ENCODE measurements around the gene LIN7A. TPM values are rescaled to one million over a fixed set of nuclear protein-coding genes. Genes with fewer than 3 reads are reported as not detected.

LIN7A gene
- total RNA-seq, 2 experiments from 2014 or later, result 0.63 TPM; not detected in 1

- H3K4me3 Mint-ChIP-seq, result no peak overlapping the region
- DNase-seq (no peak), ATAC-seq (no peak)
- no peak overlapping the region for H3K27ac Mint-ChIP-seq
- H3K27me3 Mint-ChIP-seq, result peaks cover 25% of the 10 kb centered on the region
- peaks cover 2% of the 10 kb centered on the region for H3K4me1 Mint-ChIP-seq
- no peaks in the 10 kb centered on the region for H3K9me3 Mint-ChIP-seq (ENCODE audit: low read depth)
- CTCF ChIA-PET, result no interaction called here
- no peaks in the 10 kb centered on the region for H3K36me3 Mint-ChIP-seq
These were observed 1.7 kb upstream of the LIN7A start for GRCh38 chr12:80939231-80939950.

- H3K27me3 Mint-ChIP-seq, result peaks cover 25% of the 10 kb centered on the region
- H3K4me1 Mint-ChIP-seq, result peaks cover 2% of the 10 kb centered on the region
- ATAC-seq, result no peak
These were observed 663 bp upstream of the LIN7A start for GRCh38 chr12:80938397-80938796.

GRCh38 chr12:80936642-80937390 lies 918 bp downstream of the LIN7A start:
- no peak for DNase-seq
- H3K4me3 Mint-ChIP-seq, result no peak overlapping the region
- ATAC-seq, result no peak
- CTCF ChIA-PET, result no interaction called here
- no peak overlapping the region for H3K27ac Mint-ChIP-seq
- no peaks in the 10 kb centered on the region for H3K9me3 Mint-ChIP-seq (ENCODE audit: low read depth)
- H3K4me1 Mint-ChIP-seq, result peaks cover 2% of the 10 kb centered on the region
- H3K27me3 Mint-ChIP-seq, result peaks cover 25% of the 10 kb centered on the region
- no peaks in the 10 kb centered on the region for H3K36me3 Mint-ChIP-seq

More at GRCh38 chr12:80938397-80938796, 663 bp upstream of the LIN7A start:
- CTCF ChIA-PET, result no interaction called here
- H3K4me3 Mint-ChIP-seq, result no peak overlapping the region
- no peak overlapping the region for H3K27ac Mint-ChIP-seq
- DNase-seq, result no peak
- H3K36me3 Mint-ChIP-seq, result no peaks in the 10 kb centered on the region
- H3K9me3 Mint-ChIP-seq (ENCODE audit: low read depth), result no peaks in the 10 kb centered on the region

GRCh38 chr12:80936353-80936641 lies 1.4 kb downstream of the LIN7A start:
- no peaks in the 10 kb centered on the region for H3K36me3 Mint-ChIP-seq
- no peak overlapping the region for H3K4me3 Mint-ChIP-seq
- H3K9me3 Mint-ChIP-seq (ENCODE audit: low read depth), result no peaks in the 10 kb centered on the region
- peaks cover 25% of the 10 kb centered on the region for H3K27me3 Mint-ChIP-seq
- no peak overlapping the region for H3K27ac Mint-ChIP-seq
- H3K4me1 Mint-ChIP-seq, result peaks cover 2% of the 10 kb centered on the region
- CTCF ChIA-PET, result no interaction called here
- DNase-seq (no peak), ATAC-seq (no peak)

- CTCF ChIA-PET, result no interaction called here
- ATAC-seq (no peak), DNase-seq (no peak)
- Mint-ChIP-seq H3K36me3 (no peaks in the 10 kb centered on the region), H3K27ac (no peak overlapping the region), H3K4me1 (peaks cover 2% of the 10 kb centered on the region), H3K27me3 (peaks cover 25% of the 10 kb centered on the region), H3K4me3 (no peak overlapping the region), H3K9me3 (ENCODE audit: low read depth) (no peaks in the 10 kb centered on the region)
These were observed 2.6 kb downstream of the LIN7A start for GRCh38 chr12:80935111-80935510.

GRCh38 chr12:80925983-80926382 lies 11.8 kb downstream of the LIN7A start:
- H3K9me3 Mint-ChIP-seq (ENCODE audit: low read depth), result no peaks in the 10 kb centered on the region
- CTCF ChIA-PET, result no interaction called here
- H3K4me1 Mint-ChIP-seq, result no peaks in the 10 kb centered on the region
- no peaks in the 10 kb centered on the region for H3K27me3 Mint-ChIP-seq
- no peaks in the 10 kb centered on the region for H3K36me3 Mint-ChIP-seq
- H3K27ac Mint-ChIP-seq, result no peak overlapping the region
- no peak overlapping the region for H3K4me3 Mint-ChIP-seq
- ATAC-seq, result no peak
- no peak for DNase-seq

- ATAC-seq (no peak), DNase-seq (no peak)
- Mint-ChIP-seq H3K27ac (no peak overlapping the region), H3K9me3 (ENCODE audit: low read depth) (no peaks in the 10 kb centered on the region), H3K4me3 (no peak overlapping the region), H3K36me3 (no peaks in the 10 kb centered on the region), H3K27me3 (no peaks in the 10 kb centered on the region), H3K4me1 (no peaks in the 10 kb centered on the region)
- CTCF ChIA-PET, result no interaction called here
These were observed 12.5 kb downstream of the LIN7A start for GRCh38 chr12:80925237-80925636.

GRCh38 chr12:80924437-80924836 lies 13.3 kb downstream of the LIN7A start:
- CTCF ChIA-PET, result no interaction called here
- no peaks in the 10 kb centered on the region for H3K27me3 Mint-ChIP-seq
- H3K9me3 Mint-ChIP-seq (ENCODE audit: low read depth), result no peaks in the 10 kb centered on the region
- H3K27ac Mint-ChIP-seq, result no peak overlapping the region
- H3K36me3 Mint-ChIP-seq, result no peaks in the 10 kb centered on the region
- ATAC-seq (no peak), DNase-seq (no peak)
- H3K4me1 Mint-ChIP-seq, result no peaks in the 10 kb centered on the region
- no peak overlapping the region for H3K4me3 Mint-ChIP-seq

GRCh38 chr12:80920006-80920405 lies 17.7 kb downstream of the LIN7A start:
- H3K4me1 Mint-ChIP-seq, result no peaks in the 10 kb centered on the region
- H3K27me3 Mint-ChIP-seq, result no peaks in the 10 kb centered on the region
- CTCF ChIA-PET, result no interaction called here
- H3K4me3 Mint-ChIP-seq, result no peak overlapping the region
- no peak overlapping the region for H3K27ac Mint-ChIP-seq
- peaks cover 2% of the 10 kb centered on the region for H3K9me3 Mint-ChIP-seq (ENCODE audit: low read depth)
- no peaks in the 10 kb centered on the region for H3K36me3 Mint-ChIP-seq
- no peak for DNase-seq
- ATAC-seq, result no peak

- H3K4me3 Mint-ChIP-seq, result no peak overlapping the region
- no peak for DNase-seq
These were observed 20.1 kb downstream of the LIN7A start for GRCh38 chr12:80917651-80918050.

GRCh38 chr12:80912901-80913770 lies 24.6 kb downstream of the LIN7A start:
- no peaks in the 10 kb centered on the region for H3K4me1 Mint-ChIP-seq
- ATAC-seq, result no peak
- H3K27me3 Mint-ChIP-seq, result no peaks in the 10 kb centered on the region
- no peak for DNase-seq
- no peak overlapping the region for H3K4me3 Mint-ChIP-seq
- no peak overlapping the region for H3K27ac Mint-ChIP-seq
- H3K36me3 Mint-ChIP-seq, result no peaks in the 10 kb centered on the region
- CTCF ChIA-PET, result no interaction called here
- peaks cover 7% of the 10 kb centered on the region for H3K9me3 Mint-ChIP-seq (ENCODE audit: low read depth)

More at GRCh38 chr12:80917651-80918050, 20.1 kb downstream of the LIN7A start:
- Mint-ChIP-seq H3K27ac (no peak overlapping the region), H3K36me3 (no peaks in the 10 kb centered on the region), H3K27me3 (no peaks in the 10 kb centered on the region), H3K9me3 (ENCODE audit: low read depth) (peaks cover 7% of the 10 kb centered on the region), H3K4me1 (no peaks in the 10 kb centered on the region)
- CTCF ChIA-PET, result no interaction called here
- ATAC-seq, result no peak

- CTCF ChIA-PET, result no interaction called here
- ATAC-seq, result no peak
These were observed 28.4 kb downstream of the LIN7A start for GRCh38 chr12:80909370-80909769.

GRCh38 chr12:80902711-80903110 lies 35.0 kb downstream of the LIN7A start:
- ATAC-seq, result no peak
- H3K27ac Mint-ChIP-seq, result no peak overlapping the region
- CTCF ChIA-PET, result no interaction called here
- DNase-seq, result no peak
- H3K9me3 Mint-ChIP-seq (ENCODE audit: low read depth), result peaks cover 15% of the 10 kb centered on the region
- H3K4me1 Mint-ChIP-seq, result no peaks in the 10 kb centered on the region
- H3K36me3 Mint-ChIP-seq, result no peaks in the 10 kb centered on the region
- no peaks in the 10 kb centered on the region for H3K27me3 Mint-ChIP-seq
- no peak overlapping the region for H3K4me3 Mint-ChIP-seq

More at GRCh38 chr12:80909370-80909769, 28.4 kb downstream of the LIN7A start:
- Mint-ChIP-seq H3K27ac (no peak overlapping the region), H3K4me1 (no peaks in the 10 kb centered on the region), H3K4me3 (no peak overlapping the region), H3K27me3 (no peaks in the 10 kb centered on the region), H3K36me3 (no peaks in the 10 kb centered on the region), H3K9me3 (ENCODE audit: low read depth) (peaks cover 4% of the 10 kb centered on the region)
- no peak for DNase-seq

- H3K27ac Mint-ChIP-seq, result no peak overlapping the region
These were observed 36.1 kb downstream of the LIN7A start for GRCh38 chr12:80901661-80902060.

More at GRCh38 chr12:80901661-80902060, 36.1 kb downstream of the LIN7A start:
- Mint-ChIP-seq H3K4me3 (no peak overlapping the region), H3K27me3 (no peaks in the 10 kb centered on the region), H3K36me3 (no peaks in the 10 kb centered on the region), H3K4me1 (no peaks in the 10 kb centered on the region), H3K9me3 (ENCODE audit: low read depth) (peaks cover 18% of the 10 kb centered on the region)
- no peak for ATAC-seq
- CTCF ChIA-PET, result no interaction called here
- DNase-seq, result no peak
